MM.1S (cell line): ENCODE results near the gene DNTT.

Experiments used
- DNase-seq: peaks from one replicate; pipeline ENCODE4 v3.0.0-alpha.2; 2015
- H2AFZ ChIP-seq: fragments of 300-600 bp; sonication (generic); 2 replicates; pipeline ENCODE4 v1.6.0; 2016; ENCODE audit warnings: antibody characterized with exemption, low read length
- H3F3A ChIP-seq: fragments of 300-600 bp; sonication (generic); 2 replicates; pipeline ENCODE4 v1.6.1; 2016; ENCODE audit warnings: mild to moderate bottlenecking, antibody characterized with exemption, low read length, moderate library complexity, mixed read lengths; ENCODE audit not compliant: insufficient read depth
- H3K27ac ChIP-seq: fragments of 300-600 bp; sonication (generic); 2 replicates; pipeline ENCODE4 v1.5.1; 2016; ENCODE audit warnings: mild to moderate bottlenecking, low read length
- H3K27me3 ChIP-seq: fragments of 300-600 bp; sonication (generic); replicated peaks from 2 replicates; pipeline ENCODE4 v1.6.0; 2016; ENCODE audit warnings: low read length; ENCODE audit not compliant: insufficient read depth
- H3K36me3 ChIP-seq: fragments of 300-600 bp; sonication (generic); replicated peaks from 2 replicates; pipeline ENCODE4 v1.6.1; 2016; ENCODE audit warnings: mild to moderate bottlenecking, low read length, mixed read lengths; ENCODE audit not compliant: insufficient read depth
- H3K4me1 ChIP-seq: fragments of 300-600 bp; sonication (generic); 2 replicates; pipeline ENCODE4 v1.6.1; 2016; ENCODE audit warnings: low read length, mixed read lengths
- H3K4me2 ChIP-seq: fragments of 300-600 bp; sonication (generic); 2 replicates; pipeline ENCODE4 v1.6.0; 2016; ENCODE audit warnings: low read depth, low read length
- H3K4me3 ChIP-seq: fragments of 300-600 bp; sonication (generic); 2 replicates; pipeline ENCODE4 v1.5.1; 2016; ENCODE audit warnings: low read length, mixed read lengths
- H3K79me2 ChIP-seq: fragments of 300-600 bp; sonication (generic); 2 replicates; pipeline ENCODE4 v1.6.1; 2016; ENCODE audit warnings: mixed run types, low read length, mixed read lengths
- H3K9ac ChIP-seq: fragments of 300-600 bp; sonication (generic); 2 replicates; pipeline ENCODE4 v1.6.1; 2016; ENCODE audit warnings: low read length, mixed read lengths
- H3K9me2 ChIP-seq: fragments of 300-600 bp; sonication (generic); replicated peaks from 2 replicates; pipeline ENCODE4 v1.6.1; 2016; ENCODE audit warnings: mild to moderate bottlenecking, low read length, mixed read lengths; ENCODE audit not compliant: insufficient read depth
- H3K9me3 ChIP-seq: fragments of 300-600 bp; sonication (generic); replicated peaks from 2 replicates; pipeline ENCODE4 v1.6.1; 2016; ENCODE audit warnings: mild to moderate bottlenecking, low read length, mixed read lengths; ENCODE audit not compliant: insufficient read depth
- H4K20me1 ChIP-seq: fragments of 300-600 bp; sonication (generic); 2 replicates; pipeline ENCODE4 v1.6.1; 2016; ENCODE audit warnings: mild to moderate bottlenecking, low read length, moderate library complexity, mixed read lengths; ENCODE audit not compliant: insufficient read depth
- CTCF ChIP-seq: fragments of 300-600 bp; sonication (generic); IDR thresholded peaks from 2 replicates; pipeline ENCODE4 v1.5.1; 2016; ENCODE audit warnings: antibody characterized with exemption, low read length, mixed read lengths
- EZH2 ChIP-seq: fragments of 300-600 bp; sonication (generic); optimal IDR thresholded peaks from 2 replicates; pipeline ENCODE3; 2017; ENCODE audit warnings: low read depth, mild to moderate bottlenecking, antibody characterized with exemption, low read length, mixed read lengths
- EZH2phosphoT487 ChIP-seq: fragments of 300-600 bp; sonication (generic); IDR thresholded peaks from 2 replicates; pipeline ENCODE4 v1.6.1; 2018; ENCODE audit warnings: antibody characterized with exemption, low read length

The DNTT gene

GRCh38 chr10:96311180-96311715 lies 7.0 kb downstream of the DNTT start:
- Histone ChIP-seq H3K9ac (no peak overlapping the region), H3K4me2 (no peak overlapping the region), H3K4me1 (no peaks in the 10 kb centered on the region), H3K9me2 (no peaks in the 10 kb centered on the region), H3F3A (no peaks in the 10 kb centered on the region), H2AFZ (no peak overlapping the region), H3K4me3 (no peak overlapping the region), H3K79me2 (no peaks in the 10 kb centered on the region), H3K36me3 (no peaks in the 10 kb centered on the region), H3K27ac (no peak overlapping the region), H3K27me3 (no peaks in the 10 kb centered on the region), H3K9me3 (no peaks in the 10 kb centered on the region), H4K20me1 (no peaks in the 10 kb centered on the region)
- TF ChIP-seq CTCF (no peak), EZH2 (no peak), EZH2phosphoT487 (no peak)
- DNase-seq, result no peak

DNA sequence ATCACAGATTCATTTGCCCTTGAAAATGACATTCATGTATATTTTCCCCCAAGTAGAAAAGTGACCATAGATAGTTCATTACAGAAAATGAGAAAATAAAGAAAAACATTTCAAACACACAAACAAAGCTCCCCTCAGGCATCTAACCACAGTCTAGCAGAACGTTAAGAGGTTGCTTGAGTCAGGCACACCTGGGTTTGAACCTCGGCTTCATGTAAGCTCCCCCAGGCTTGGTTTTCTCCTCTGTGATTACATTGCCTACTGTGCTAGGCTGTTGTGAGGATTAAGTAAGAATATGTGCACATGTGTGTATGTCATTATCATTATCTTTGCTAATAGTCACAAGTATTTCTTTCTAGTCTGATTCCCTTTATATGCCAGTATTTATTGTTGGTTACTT lies 9.1 kb downstream of the DNTT start:
- Histone ChIP-seq H3K27ac (no peak overlapping the region), H3K9me3 (no peaks in the 10 kb centered on the region), H4K20me1 (no peaks in the 10 kb centered on the region), H3K9ac (no peak overlapping the region), H2AFZ (no peak overlapping the region), H3K4me3 (no peak overlapping the region), H3K4me1 (no peaks in the 10 kb centered on the region), H3K27me3 (no peaks in the 10 kb centered on the region), H3K4me2 (no peak overlapping the region), H3F3A (no peaks in the 10 kb centered on the region), H3K79me2 (no peaks in the 10 kb centered on the region), H3K36me3 (no peaks in the 10 kb centered on the region), H3K9me2 (no peaks in the 10 kb centered on the region)
- DNase-seq, result no peak
- TF ChIP-seq EZH2 (no peak), CTCF (no peak), EZH2phosphoT487 (no peak)

DNA sequence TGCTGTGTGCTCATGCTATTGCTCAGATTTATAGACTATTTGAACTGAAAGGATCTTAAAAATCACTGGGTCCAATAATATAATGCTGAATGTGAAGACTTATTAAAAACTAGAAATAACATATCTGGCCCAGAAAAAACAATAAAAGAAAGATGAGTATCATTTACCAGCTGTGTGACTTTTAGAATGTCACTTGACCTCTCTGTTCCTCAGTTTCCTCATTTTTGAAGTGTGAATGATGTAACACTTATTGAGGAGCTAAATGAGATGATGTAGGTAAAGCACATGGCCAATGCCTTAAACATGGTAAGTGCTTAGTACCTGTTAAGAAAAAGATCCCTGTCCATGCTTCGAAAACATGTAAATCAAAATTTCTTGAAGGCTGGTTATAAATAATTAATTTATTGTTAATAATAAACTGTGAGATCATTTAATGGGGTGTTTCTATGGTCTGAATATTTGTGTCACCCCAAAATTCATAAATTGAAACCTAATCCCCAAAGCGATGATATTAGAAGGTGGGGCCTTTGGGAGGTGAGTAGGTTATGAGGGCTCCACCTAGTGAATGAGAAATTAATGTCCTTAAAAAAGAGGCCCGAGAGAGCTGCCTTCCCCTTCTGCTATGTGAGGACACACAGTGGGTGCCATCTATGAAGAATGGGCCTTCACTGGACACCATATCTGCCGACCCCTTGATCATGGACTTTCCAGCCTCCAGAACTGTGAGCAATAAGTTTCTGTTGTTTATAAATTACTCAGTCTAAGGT lies 13.0 kb downstream of the DNTT start:
- DNase-seq, result no peak
- Histone ChIP-seq H3K9me3 (no peaks in the 10 kb centered on the region), H3F3A (no peaks in the 10 kb centered on the region), H3K4me3 (no peak overlapping the region), H2AFZ (no peak overlapping the region), H3K4me1 (no peaks in the 10 kb centered on the region), H3K9me2 (no peaks in the 10 kb centered on the region), H3K79me2 (no peaks in the 10 kb centered on the region), H3K4me2 (no peak overlapping the region), H4K20me1 (no peaks in the 10 kb centered on the region), H3K27me3 (no peaks in the 10 kb centered on the region), H3K36me3 (no peaks in the 10 kb centered on the region), H3K27ac (no peak overlapping the region), H3K9ac (no peak overlapping the region)
- TF ChIP-seq EZH2phosphoT487, result no peak
- no peak for TF ChIP-seq EZH2
- no peak for TF ChIP-seq CTCF
